ENCODE data around the gene STRADA. TPM values are rescaled to one million over a fixed set of nuclear protein-coding genes. Genes with fewer than 3 reads are reported as not detected.
A peak's percentile ranks its signal among the peaks of the same experiment; 100 is the strongest.

STRADA gene
- total and polyA plus RNA-seq, 2 of the 8 experiments (the other 6 are each of a cell fraction or from before 2014, with no cell fraction given): 35.6 to 43.3 TPM

- Histone ChIP-seq H3K23me2 (ENCODE audit: low read depth, low read length) (peaks cover 6% of the 10 kb centered on the region), H3K14ac (ENCODE audit: insufficient read length) (no peak overlapping the region), H3K4ac (replicated peaks; ENCODE audit: insufficient read length, low read depth, low read length) (no peak overlapping the region), H3K4me3 (ENCODE audit: extremely low read depth in 1 of 4, insufficient read depth in 2 of 4, low read depth in 3 of 4, low read length in 4 of 4) (peak overlapping the region; percentile 56 to 95 (median 88)), H4K8ac (ENCODE audit: extremely low read depth, insufficient read depth, low read length) (no peak overlapping the region), H2AK5ac (ENCODE audit: low read depth, low read length) (no peak overlapping the region), H3K9me3 (ENCODE audit: insufficient read depth in 2 of 2, low read depth in 1 of 2, low read length in 1 of 2) (no peaks in the 10 kb centered on the region), H2BK15ac (ENCODE audit: low read length) (no peak overlapping the region), H2BK20ac (ENCODE audit: low read length) (no peak overlapping the region), H3K79me2 (ENCODE audit: control insufficient read depth in 1 of 2, insufficient read depth in 2 of 2, low read length in 2 of 2) (peaks cover 0 to 10% of the 10 kb centered on the region in 2 experiments; a peak in 2 of 4 replicates), H2AFZ (ENCODE audit: low read length) (0 out of 2 replicates have a peak overlapping the region, but pooled peaks have one; percentile 22), H3K18ac (ENCODE audit: extremely low read depth, low read length) (no peak overlapping the region), H3K56ac (replicated peaks; ENCODE audit: insufficient read length, low read depth, low read length) (no peak overlapping the region), H2BK12ac (ENCODE audit: low read depth, low read length) (no peak overlapping the region), H3K27ac (ENCODE audit: low read depth, low read length) (no peak overlapping the region), H3K23ac (ENCODE audit: insufficient read length) (no peak overlapping the region), H4K5ac (ENCODE audit: insufficient read length, low read depth, low read length) (no peak overlapping the region), H3K36me3 (ENCODE audit: control insufficient read depth in 2 of 4, insufficient read depth in 4 of 4, low read length in 3 of 4) (peaks cover 0 to 2% (median under 1%) of the 10 kb centered on the region in 4 experiments; a peak in 4 of 8 replicates), H4K91ac (replicated peaks; ENCODE audit: insufficient read length, low read length) (no peak overlapping the region), H3K4me1 (replicated peaks in 1 of 4; ENCODE audit: control insufficient read depth in 3 of 4, insufficient read depth in 4 of 4, low read length in 3 of 4) (peaks cover 0 to 3% (median 0%) of the 10 kb centered on the region in 4 experiments; a peak in 2 of 7 replicates), H3K4me2 (ENCODE audit: insufficient read depth in 1 of 2, low read depth in 2 of 2, low read length in 2 of 2) (peak overlapping the region; percentile 75 to 90), H2BK5ac (ENCODE audit: low read depth, low read length) (no peak overlapping the region), H3K9ac (replicated peaks in 1 of 4; ENCODE audit: extremely low read depth in 1 of 4, low read depth in 3 of 4, low read length in 3 of 4) (peak overlapping the region in 3 of 4 experiments; percentile 5 to 74 (median 69); a peak in 4 of 7 replicates), H3K27me3 (replicated peaks in 1 of 4; ENCODE audit: control insufficient read depth in 3 of 4, extremely low read depth in 1 of 4, insufficient read depth in 3 of 4, low read length in 3 of 4) (no peaks in the 10 kb centered on the region), H4K20me1 (replicated peaks in 1 of 2; ENCODE audit: control insufficient read depth in 1 of 2, insufficient read depth in 2 of 2, low read length in 2 of 2) (no peaks in the 10 kb centered on the region), H2BK120ac (replicated peaks; ENCODE audit: low read depth, low read length) (no peak overlapping the region), H3K79me1 (ENCODE audit: low read depth, low read length) (no peaks in the 10 kb centered on the region; the same call in 1 of the 2 replicates)
- 48% methylated on average over 12 of the region's 12 CpGs; no CpG with 5 or more reads in 1 of the 2 experiments for WGBS, 2 experiments (ENCODE audit: extremely low coverage in 1 of 2, insufficient coverage in 1 of 2, insufficient read length in 1 of 2, insufficient replicate concordance in 2 of 2, low coverage in 1 of 2, low lambda C conversion rate in 2 of 2, missing lambda C conversion rate in 1 of 2)
- CTCF ChIA-PET (ENCODE audit: partially characterized antibody): interaction anchor here (1.3 kb wide), 1 partner anchor 10 kb away, joined by 5 read pairs; no protein-coding TSS in a partner anchor
- no peak for TF ChIP-seq CHD1 (IDR thresholded peaks at IDR 0.05; ENCODE audit: low read depth, low read length)
- TF ChIP-seq ZNF274 (IDR thresholded peaks at IDR 0.05; ENCODE audit: borderline replicate concordance, extremely low read depth, low read length): no peak
- no peak for TF ChIP-seq RFX5 (IDR thresholded peaks at IDR 0.05; ENCODE audit: borderline replicate concordance, low read depth, low read length)
- FAIRE-seq: no peak
- POLR2A ChIA-PET (ENCODE audit: partially characterized antibody): interaction anchor here (0.5 to 2.0 kb wide), 12 partner anchors 21 to 137 kb away, joined by 3 to 14 read pairs (median 4); partner anchors contain the start of genes CCDC47 and DDX42
- DNase-seq (ENCODE audit: low read depth in 1 of 2, low spot score in 2 of 2): no peak
These were observed 996 bp downstream of the STRADA start for GRCh38 chr17:63740464-63741142.

All from H1 (cell line).